IMR-90 (cell line): ENCODE measurements around the gene GFRA3. TPM values are rescaled to one million over a fixed set of nuclear protein-coding genes. Genes with fewer than 3 reads are reported as not detected.

Experiments used
- ATAC-seq: fragments of 200-7000 bp; cut with Tn5 transposase; 2 replicates; pipeline ENCODE4 v1.9.1; 2020; ENCODE audit warnings: low read depth, mild to moderate bottlenecking, moderate library complexity
- BruUV-seq: library from RNA; stranded (reverse); fragments of 400-500 nt; replicated peaks from 2 replicates; lab custom pipeline; 2021; lab: Mats Ljungman, UMichigan
- CTCF ChIA-PET: fragments of 300-600 bp; formaldehyde crosslinking; extraction: SDS; loops from one replicate; lab custom pipeline; 2021; ENCODE audit warnings: antibody characterized with exemption; lab: Yijun Ruan, JAX
- POLR2A ChIA-PET: fragments of 300-600 bp; sonication (Branson Sonifier 250); formaldehyde crosslinking; loops from one replicate; lab custom pipeline; 2022; ENCODE audit warnings: antibody characterized with exemption; ENCODE audit not compliant: unreplicated experiment; lab: Charles Lee
- DNase-seq: peaks from one replicate; pipeline ENCODE4 v3.0.0; 2013
- H2AFZ ChIP-seq: replicated peaks from 2 replicates; pipeline ENCODE3; 2013; ENCODE audit warnings: low read length, mild to moderate bottlenecking; ENCODE audit not compliant: poor library complexity
- H2AK5ac ChIP-seq: 2 replicates; pipeline ENCODE4 v1.6.1; 2013; ENCODE audit warnings: low read depth, low read length, inconsistent platforms
- H2AK9ac ChIP-seq: replicated peaks from 2 replicates; pipeline ENCODE3; 2013; ENCODE audit warnings: mild to moderate bottlenecking, low read depth, low read length, moderate library complexity; ENCODE audit not compliant: poor library complexity
- H2BK120ac ChIP-seq: 2 replicates; pipeline ENCODE4 v1.6.1; 2013; ENCODE audit warnings: low read depth, low read length, inconsistent platforms
- H2BK15ac ChIP-seq: 3 replicates; pipeline ENCODE4 v1.6.1; 2013; ENCODE audit warnings: low read depth, low read length, inconsistent platforms
- H2BK20ac ChIP-seq: 2 replicates; pipeline ENCODE4 v1.6.1; 2013; ENCODE audit warnings: low read depth, mild to moderate bottlenecking, inconsistent platforms, low read length, moderate library complexity
- H2BK5ac ChIP-seq: 2 replicates; pipeline ENCODE4 v1.6.1; 2013; ENCODE audit warnings: mild to moderate bottlenecking, low read depth, low read length, inconsistent platforms; ENCODE audit not compliant: poor library complexity, severe bottlenecking
- H3K14ac ChIP-seq: replicated peaks from 2 replicates; pipeline ENCODE4 v1.6.1; 2013; ENCODE audit warnings: low read depth, low read length, inconsistent platforms
- H3K18ac ChIP-seq: 2 replicates; pipeline ENCODE4 v1.6.1; 2013; ENCODE audit warnings: low read depth, low read length, control low read depth
- H3K23ac ChIP-seq: 2 replicates; pipeline ENCODE4 v1.6.1; 2013; ENCODE audit warnings: low read depth, low read length, inconsistent platforms
- H3K27ac ChIP-seq: 2 replicates; pipeline ENCODE4 v1.5.1; 2013; ENCODE audit warnings: mild to moderate bottlenecking, control low read depth, low read length; ENCODE audit not compliant: insufficient read depth
- H3K27me3 ChIP-seq: 2 replicates; pipeline ENCODE4 v1.6.1; 2013; ENCODE audit warnings: low read length; ENCODE audit not compliant: control insufficient read depth, insufficient read depth
- H3K36me3 ChIP-seq: 2 replicates; pipeline ENCODE4 v1.6.1; 2013; ENCODE audit warnings: low read length, mixed read lengths; ENCODE audit not compliant: control insufficient read depth, insufficient read depth
- H3K4ac ChIP-seq: 2 replicates; pipeline ENCODE4 v1.6.1; 2013; ENCODE audit warnings: low read depth, low read length, inconsistent platforms
- H3K4me1 ChIP-seq: 2 replicates; pipeline ENCODE4 v1.6.1; 2013; ENCODE audit warnings: low read length, mixed read lengths; ENCODE audit not compliant: control insufficient read depth, insufficient read depth
- H3K4me2 ChIP-seq: 2 replicates; pipeline ENCODE4 v1.6.1; 2013; ENCODE audit warnings: low read depth, mild to moderate bottlenecking, control low read depth, low read length, moderate library complexity
- H3K4me3 ChIP-seq: 2 replicates; pipeline ENCODE4 v1.5.1; 2013; ENCODE audit warnings: low read depth, mild to moderate bottlenecking, control low read depth, low read length, moderate library complexity; ENCODE audit not compliant: insufficient read depth
- H3K56ac ChIP-seq: 2 replicates; pipeline ENCODE4 v1.6.1; 2013; ENCODE audit warnings: low read length, inconsistent platforms; ENCODE audit not compliant: insufficient read depth; ENCODE audit errors: extremely low read depth
- H3K79me1 ChIP-seq, 2 experiments: 2 replicates each; pipeline ENCODE4 v1.6.1; 2013; ENCODE audit warnings: low read length in 2 of 2, inconsistent platforms in 1 of 2, low read depth in 1 of 2
- H3K9ac ChIP-seq: 2 replicates; pipeline ENCODE4 v1.6.1; 2013; ENCODE audit warnings: low read depth, low read length, control low read depth
- H3K9me1 ChIP-seq: 2 replicates; pipeline ENCODE4 v1.6.1; 2013; ENCODE audit warnings: low read length, inconsistent platforms; ENCODE audit not compliant: insufficient read depth
- H3K9me3 ChIP-seq: 2 replicates; pipeline ENCODE4 v1.6.1; 2013; ENCODE audit warnings: low read length; ENCODE audit not compliant: control insufficient read depth, insufficient read depth
- H4K20me1 ChIP-seq: 2 replicates; pipeline ENCODE4 v1.6.1; 2013; ENCODE audit warnings: low read length, inconsistent platforms; ENCODE audit not compliant: insufficient read depth
- H4K5ac ChIP-seq: 2 replicates; pipeline ENCODE4 v1.6.1; 2013; ENCODE audit warnings: mild to moderate bottlenecking, low read depth, low read length, control low read depth
- H4K8ac ChIP-seq, 2 experiments: 2 replicates each; pipeline ENCODE4 v1.6.1; 2013; ENCODE audit warnings: low read depth in 2 of 2, low read length in 2 of 2, control low read depth in 1 of 2, inconsistent platforms in 1 of 2
- H4K91ac ChIP-seq: 2 replicates; pipeline ENCODE4 v1.6.1; 2013; ENCODE audit warnings: low read depth, low read length, inconsistent platforms; ENCODE audit not compliant: insufficient read depth
- BHLHE40 ChIP-seq: fragments of 150-350 bp; IDR thresholded peaks from 2 replicates; pipeline ENCODE4 v1.6.1; 2016; ENCODE audit warnings: mild to moderate bottlenecking, low read depth, low read length
- CEBPB ChIP-seq: IDR thresholded peaks from 2 replicates; pipeline ENCODE4 v1.6.1; 2012; ENCODE audit warnings: low read depth, low read length, improper control_type of control experiment
- CHD1 ChIP-seq: IDR thresholded peaks from 2 replicates; pipeline ENCODE4 v1.6.1; 2012; ENCODE audit warnings: low read depth, low read length, improper control_type of control experiment
- POLR2A ChIP-seq: IDR thresholded peaks from 2 replicates; pipeline ENCODE4 v1.6.1; 2012; ENCODE audit warnings: mild to moderate bottlenecking, low read depth, low read length
- RAD21 ChIP-seq: IDR thresholded peaks from 2 replicates; pipeline ENCODE4 v1.6.1; 2012; ENCODE audit warnings: low read length, improper control_type of control experiment
- RCOR1 ChIP-seq: IDR thresholded peaks from 2 replicates; pipeline ENCODE4 v1.6.1; 2012; ENCODE audit warnings: mild to moderate bottlenecking, low read length, improper control_type of control experiment; ENCODE audit not compliant: insufficient replicate concordance
- RFX5 ChIP-seq: IDR thresholded peaks from 2 replicates; pipeline ENCODE4 v1.8.0; 2012; ENCODE audit warnings: low read depth, mild to moderate bottlenecking, low read length, moderate library complexity
- SMC3 ChIP-seq: fragments of 150-350 bp; IDR thresholded peaks from 2 replicates; pipeline ENCODE4 v1.6.1; 2016; ENCODE audit warnings: low read depth, mild to moderate bottlenecking, antibody characterized with exemption, low read length, moderate library complexity
- WGBS, 2 experiments: methylation state at CpG; one replicate each; pipeline versions ENCODE4 v1.1.5 to v1.1.7; 2013; ENCODE audit warnings: missing lambda C conversion rate in 2 of 2; ENCODE audit not compliant: insufficient read length in 1 of 2; ENCODE audit errors: extremely low coverage in 2 of 2; 5-methylcytosine and 5-hydroxymethylcytosine counted together
- dilution Hi-C: fragments of 300-500 bp; cut with HindIII; formaldehyde crosslinking; loops from one replicate; pipeline ENCODE4 v1.14.3; 2018; ENCODE audit warnings: low sequenced_read_pairs; ENCODE audit not compliant: unreplicated experiment
- in situ Hi-C: fragments of 300-500 bp; cut with MboI; formaldehyde crosslinking; loops from 3 replicates; pipeline ENCODE4 v1.14.3; 2019; ENCODE audit warnings: low sequenced_read_pairs, inconsistent platforms, mixed read lengths
- intact Hi-C: fragments of 100-400 bp; cut with micrococcal nuclease; formaldehyde crosslinking; loops from 2 replicates; pipeline ENCODE4 v1.10.0; 2022
- polyA plus RNA-seq, 3 experiments: library from polyadenylated mRNA; depleted of rRNA; stranded (reverse); fragments of >200 nt; gene quantifications; 2 replicates each; pipeline ENCODE4 v1.2.3, GENCODE V29; 2012; ENCODE audit warnings: low replicate concordance in 1 of 3
- total RNA-seq: library from RNA; depleted of rRNA; stranded (reverse); fragments of >200 nt; gene quantifications from 2 replicates; pipeline ENCODE4 v1.2.3, GENCODE V29; 2012
- TF ChIP-seq, protein P1 (sequence below): fragments of 150-350 bp; IDR thresholded peaks from 2 replicates; pipeline ENCODE4 v1.6.1; 2017; ENCODE audit warnings: mild to moderate bottlenecking, antibody characterized with exemption, low read length, low read depth

The GFRA3 gene
- total and polyA plus RNA-seq, 2 of the 4 experiments (the other 2 are of a cell fraction): not detected

- POLR2A ChIA-PET: no interaction called here
- no peak overlapping the region for H2AK9ac ChIP-seq
- H3K36me3 ChIP-seq: no peaks in the 10 kb centered on the region
- no peak for DNase-seq
- no peak overlapping the region for H2BK15ac ChIP-seq
- no peak overlapping the region for H3K4ac ChIP-seq
- peak overlapping the region; percentile 84 for H2AFZ ChIP-seq
- intact Hi-C loops: no loop called here
- in situ Hi-C loops: no loop called here
- no peaks in the 10 kb centered on the region for H3K9me1 ChIP-seq
- CTCF ChIA-PET: no interaction called here
- no peaks in the 10 kb centered on the region for H3K9me3 ChIP-seq
- dilution Hi-C loops: no loop called here
- H3K4me1 ChIP-seq: no peaks in the 10 kb centered on the region; the same call in 1 of the 2 replicates
- H2AK5ac ChIP-seq: no peak overlapping the region
- H2BK120ac ChIP-seq: no peak overlapping the region
- no peak overlapping the region for H4K8ac ChIP-seq
- H3K23ac ChIP-seq: no peak overlapping the region
- peaks cover 32% of the 10 kb centered on the region for H3K27me3 ChIP-seq
- no peak for ATAC-seq
- no peaks in the 10 kb centered on the region for H3K79me1 ChIP-seq
- H4K20me1 ChIP-seq: no peaks in the 10 kb centered on the region
- H3K27ac ChIP-seq: no peak overlapping the region
- H3K18ac ChIP-seq: no peak overlapping the region
- H4K91ac ChIP-seq: no peak overlapping the region
- no peak overlapping the region for H3K56ac ChIP-seq
- TF ChIP-seq, protein P1, sequence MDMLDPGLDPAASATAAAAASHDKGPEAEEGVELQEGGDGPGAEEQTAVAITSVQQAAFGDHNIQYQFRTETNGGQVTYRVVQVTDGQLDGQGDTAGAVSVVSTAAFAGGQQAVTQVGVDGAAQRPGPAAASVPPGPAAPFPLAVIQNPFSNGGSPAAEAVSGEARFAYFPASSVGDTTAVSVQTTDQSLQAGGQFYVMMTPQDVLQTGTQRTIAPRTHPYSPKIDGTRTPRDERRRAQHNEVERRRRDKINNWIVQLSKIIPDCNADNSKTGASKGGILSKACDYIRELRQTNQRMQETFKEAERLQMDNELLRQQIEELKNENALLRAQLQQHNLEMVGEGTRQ: no peak
- TF ChIP-seq BHLHE40: no peak
- no peak for TF ChIP-seq RCOR1
- TF ChIP-seq RFX5: no peak
- no peak for TF ChIP-seq SMC3
- no peak for TF ChIP-seq POLR2A
- no peak for TF ChIP-seq CHD1
- no peak for TF ChIP-seq RAD21
- TF ChIP-seq CEBPB: no peak
- no peak overlapping the region for H3K14ac ChIP-seq
- H4K5ac ChIP-seq: no peak overlapping the region
- H3K4me3 ChIP-seq: peak overlapping the region; percentile 30; the same call in 1 of the 2 replicates
- no TSS peak for BruUV-seq
- H3K9ac ChIP-seq: no peak overlapping the region
- peak overlapping the region; percentile 28; the same call in 1 of the 2 replicates for H3K4me2 ChIP-seq
- WGBS, 2 experiments: 66% methylated on average over 3 of the region's 6 CpGs; no CpG with 5 or more reads in 1 of the 2 experiments
- H2BK20ac ChIP-seq: no peak overlapping the region
- H2BK5ac ChIP-seq: no peak overlapping the region
These were observed 610 bp downstream of the GFRA3 start for GRCh38 chr5:138273834-138274188.
